Activated CD4-positive, alpha-beta T cell treated with anti-CD3 and anti-CD28 coated beads, Interleukin-2, Interleukin-6, amounts not matched to agents 100 ng/mL and 50 ng/mL, durations not matched to agents 16 hours and 8 hours (primary cell): ENCODE data around the gene PPIG.
"Not testable (repeated sequence)": the region's sequence is repeated elsewhere in the genome, so short reads cannot be mapped to it uniquely, and the experiment has no call there.

Experiments used
- DNase-seq: peaks from one replicate; pipeline ENCODE4 v3.0.0-alpha.2; 2020

Gene PPIG

DNA sequence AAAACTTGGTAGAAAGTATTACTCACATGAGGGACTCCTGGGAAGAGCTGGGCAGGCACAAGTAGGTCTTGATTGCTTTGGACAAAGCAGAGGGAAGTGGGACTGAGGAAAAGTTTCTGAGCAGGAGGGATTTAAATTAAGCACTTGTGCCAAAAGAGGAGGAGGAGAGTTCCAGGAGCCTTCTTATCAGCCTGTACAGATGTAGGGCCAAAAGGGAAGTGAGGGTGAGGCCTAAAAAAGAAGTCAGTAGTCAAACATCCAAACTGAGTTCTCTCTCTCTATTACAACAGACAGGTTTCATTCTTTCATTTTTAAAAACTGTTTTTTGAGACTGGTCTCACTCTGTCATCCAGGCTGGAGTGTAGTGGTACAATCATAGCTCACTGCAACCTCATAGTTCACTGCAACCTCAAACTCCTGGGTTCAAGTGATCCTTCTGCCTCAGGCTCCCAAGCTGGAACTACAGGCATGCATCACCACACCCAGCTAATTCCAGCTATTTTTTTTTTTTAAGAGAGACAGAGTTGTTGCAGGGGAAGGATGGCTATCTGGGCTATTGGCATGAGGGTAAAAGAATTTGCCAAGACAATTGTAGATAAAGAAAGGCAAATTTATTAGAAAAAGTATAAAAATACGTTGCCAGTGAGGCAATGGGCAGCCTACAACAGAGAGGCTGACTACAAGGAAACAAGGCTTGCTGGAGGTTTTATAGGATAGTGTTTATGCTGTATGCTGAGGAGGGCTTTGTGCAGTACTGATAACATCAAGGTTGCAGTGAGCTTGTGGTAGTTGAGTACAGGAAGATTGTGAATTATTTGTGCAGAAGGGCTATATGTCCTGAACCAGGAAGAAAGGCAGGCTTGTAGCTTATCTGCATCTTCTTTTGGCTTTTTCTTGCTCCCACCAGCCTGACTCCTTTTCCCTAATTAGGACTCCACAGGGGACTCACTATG, 81.1 kb downstream of the PPIG start:
- no peak for DNase-seq

DNA sequence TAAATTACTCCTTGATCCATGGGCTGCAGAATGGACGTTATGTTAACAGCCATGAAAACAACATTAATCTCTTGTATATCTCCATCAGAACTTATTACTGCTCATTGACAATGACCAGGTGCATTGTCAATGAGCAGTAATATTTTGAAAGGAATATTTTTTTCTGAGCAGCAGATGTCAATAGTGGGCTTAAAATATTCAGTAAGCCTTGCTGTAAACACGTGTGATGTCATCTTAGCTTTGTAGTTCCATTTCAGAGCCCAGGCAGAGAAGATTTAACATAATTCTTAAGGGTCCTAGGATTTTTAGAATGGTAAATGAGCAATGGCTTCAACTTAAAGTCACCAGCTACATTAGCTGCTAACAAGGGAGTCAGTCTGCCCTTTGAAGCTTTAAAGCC, 83.4 kb downstream of the PPIG start:
- no peak for DNase-seq

DNA sequence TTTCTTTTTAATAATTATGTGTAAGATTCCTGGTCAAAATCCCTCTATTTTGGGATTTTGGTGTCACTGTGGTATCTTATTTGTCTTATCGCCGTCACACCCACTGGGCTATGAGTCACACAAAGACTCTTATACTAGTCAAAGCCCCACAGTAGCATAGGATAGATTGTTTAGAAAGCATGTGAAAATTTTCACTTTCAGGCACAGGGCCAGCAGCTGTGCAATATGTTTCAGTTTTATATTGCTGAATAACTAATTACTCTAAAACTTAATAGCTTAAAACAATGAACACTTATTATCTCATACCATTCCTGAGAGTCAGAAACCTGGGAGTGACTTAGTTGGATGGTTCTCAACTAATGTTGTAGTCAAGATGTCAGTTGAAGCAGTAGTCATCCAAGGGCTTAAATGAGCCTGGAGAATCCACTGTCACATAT, 86.1 kb downstream of the PPIG start:
- DNase-seq, result peak; percentile 15

DNA sequence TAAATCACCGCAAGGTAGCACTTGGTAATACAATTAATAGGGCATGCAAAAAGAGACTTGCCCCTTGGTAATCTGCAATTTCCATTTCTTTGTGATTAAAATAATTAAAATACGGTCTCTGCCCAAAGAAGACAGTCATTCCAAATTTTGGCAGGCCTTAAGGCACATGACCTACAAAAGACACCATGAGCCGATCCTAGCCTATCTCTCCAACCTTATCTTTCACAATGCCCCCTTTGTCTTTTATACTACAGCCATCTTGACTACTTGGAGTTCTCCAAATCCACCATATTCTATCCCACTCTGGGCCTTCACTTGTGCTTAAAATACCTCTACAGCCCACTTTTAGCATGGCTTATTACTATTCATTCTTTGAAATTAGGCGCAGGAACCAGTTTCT, 86.8 kb downstream of the PPIG start:
- DNase-seq, result no peak

DNA sequence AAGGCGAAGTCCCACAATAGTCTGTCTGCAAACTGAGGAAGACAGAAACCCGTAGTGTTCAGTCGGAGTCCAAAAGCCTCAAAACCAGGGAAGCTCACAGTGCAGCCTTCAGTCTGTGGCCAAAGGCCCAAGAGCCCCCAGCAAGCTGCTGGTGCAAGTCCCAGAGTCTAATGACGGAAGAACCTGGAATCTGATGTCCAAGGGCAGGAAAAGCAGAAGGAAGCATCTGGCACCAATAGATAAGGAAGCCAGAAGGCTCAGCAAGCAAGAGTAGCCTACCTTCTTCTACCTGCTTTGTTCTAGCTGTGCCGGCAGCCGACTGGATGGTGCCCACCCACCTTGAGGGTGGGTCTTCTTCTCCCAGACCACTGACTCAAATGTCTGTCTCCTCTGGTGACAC, 88.3 kb downstream of the PPIG start:
- no peak for DNase-seq

DNA sequence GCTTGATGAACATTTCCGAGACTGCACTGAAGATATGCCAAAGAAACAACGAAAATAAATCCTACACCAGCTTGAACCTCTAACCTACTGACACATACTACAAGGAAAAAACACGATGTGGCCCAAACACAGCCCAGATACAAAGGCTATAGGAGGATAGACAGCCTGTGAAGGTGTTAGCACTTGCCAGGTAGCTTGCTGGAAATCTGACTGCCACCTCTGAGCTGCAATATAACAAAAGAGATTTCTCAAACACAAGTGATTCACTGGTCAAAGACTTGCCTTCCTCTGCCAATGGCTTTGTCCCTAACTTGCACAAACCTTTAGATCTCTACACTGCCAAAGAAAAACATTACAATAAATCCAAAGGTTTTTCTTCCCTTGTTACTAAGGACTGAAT, 89.0 kb downstream of the PPIG start:
- no peak for DNase-seq

DNA sequence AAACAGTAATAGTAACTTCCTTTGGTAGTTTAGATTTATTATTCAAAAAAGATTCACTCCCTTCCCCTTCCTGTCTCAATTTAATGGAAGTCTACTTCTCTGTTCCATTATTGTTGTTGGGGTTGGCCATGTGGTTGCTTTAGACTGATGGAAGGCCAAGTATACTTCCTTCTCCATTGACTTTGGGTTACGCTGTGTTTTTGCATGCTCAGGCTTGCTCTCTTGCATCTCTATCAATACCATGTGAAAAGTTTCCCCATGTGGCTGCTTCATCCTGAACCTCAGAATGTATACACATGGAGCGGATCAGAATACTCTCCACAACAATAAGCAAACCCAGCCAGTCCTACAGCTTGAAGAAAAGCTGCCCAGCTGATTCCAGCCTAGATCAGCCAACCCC, 89.8 kb downstream of the PPIG start:
- DNase-seq, result no peak

DNA sequence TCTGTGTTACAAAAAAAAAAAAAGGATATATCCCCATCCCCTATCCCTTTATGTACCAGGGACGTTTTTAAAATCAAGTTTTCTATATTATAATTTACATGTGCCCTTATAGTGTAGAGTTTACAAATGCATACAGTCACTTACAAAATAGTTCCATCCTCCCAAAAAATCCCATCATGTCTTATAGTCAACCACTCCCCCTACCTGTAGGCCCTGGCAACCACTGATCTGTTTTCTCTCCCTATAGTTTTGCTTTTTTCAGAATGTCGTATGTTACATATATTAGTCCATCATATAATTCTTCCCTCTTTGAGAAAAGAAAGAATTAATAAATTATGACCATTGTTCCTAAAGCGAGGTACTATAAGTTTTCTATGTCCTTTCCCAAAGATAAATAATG, 92.2 kb downstream of the PPIG start:
- no peak for DNase-seq

DNA sequence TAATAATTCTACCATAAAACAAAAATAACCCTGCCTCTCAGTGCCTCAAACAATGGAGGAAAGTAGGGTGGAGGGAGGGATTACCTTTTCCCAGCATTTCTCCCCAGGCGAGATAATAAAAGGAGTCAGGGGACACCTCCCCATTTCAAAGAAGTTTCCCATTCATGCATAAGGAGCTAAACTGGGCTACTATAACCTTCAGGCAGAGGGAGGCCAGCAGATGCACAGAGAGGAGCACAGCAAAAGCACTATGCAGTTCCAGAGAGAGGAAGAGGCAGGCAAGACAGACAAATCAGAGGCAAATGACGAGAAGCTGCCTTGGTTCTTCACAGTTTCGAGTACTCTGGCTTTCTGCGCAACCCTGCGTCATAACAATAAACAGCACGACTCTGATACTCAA, 92.7 kb downstream of the PPIG start:
- no peak for DNase-seq

DNA sequence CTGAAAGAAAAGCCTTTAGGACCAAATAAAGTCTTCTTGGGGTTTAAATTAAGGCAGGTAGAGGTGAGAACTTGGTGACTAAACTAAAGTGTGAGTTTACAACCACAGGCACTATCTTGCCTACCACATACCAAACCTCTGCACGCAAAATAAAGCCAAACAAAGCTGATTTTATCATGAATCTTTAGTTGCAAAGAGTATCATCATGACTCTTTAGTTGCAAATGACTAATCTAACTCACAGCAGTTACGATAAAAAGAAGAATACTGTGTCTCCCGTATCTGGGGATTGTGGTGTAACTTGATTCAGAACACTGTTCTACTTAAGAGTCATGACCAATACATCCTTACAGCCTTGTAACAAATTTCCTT, 98.9 kb downstream of the PPIG start:
- peak; percentile 90 for DNase-seq

DNA sequence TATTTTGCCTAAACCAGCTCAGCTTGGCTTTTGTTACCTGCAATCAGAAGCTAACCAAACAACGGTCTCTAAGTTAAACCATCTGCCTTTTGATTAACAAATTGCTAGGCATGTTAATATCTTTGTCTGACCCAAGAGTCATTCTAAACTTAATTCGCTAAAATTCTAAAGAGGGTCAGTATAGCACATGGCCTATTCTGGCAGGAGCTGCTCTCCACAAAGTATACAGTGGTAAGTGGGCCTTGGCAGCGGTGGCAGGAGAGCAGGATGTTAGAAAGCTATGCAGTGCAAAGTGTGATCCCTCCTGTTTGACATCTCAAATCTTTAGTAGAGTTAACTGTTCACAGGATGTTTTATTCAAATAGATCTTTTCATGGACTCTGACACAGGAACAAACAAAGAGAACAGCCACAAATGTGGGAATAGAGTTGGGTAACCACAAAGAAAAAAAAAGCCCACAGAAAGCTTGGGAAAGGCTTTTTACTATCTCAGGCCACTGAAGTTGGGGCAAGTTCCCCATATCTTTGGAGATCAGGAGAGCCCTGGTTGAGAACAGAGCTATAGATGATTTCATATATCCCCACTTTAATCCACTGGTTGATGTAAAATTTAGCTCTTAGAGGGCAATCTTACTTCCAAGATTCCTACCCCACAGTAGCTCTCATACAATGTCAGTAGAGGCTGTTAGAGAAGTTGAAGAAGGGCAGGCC, 99.4 kb downstream of the PPIG start:
- DNase-seq, result peak; percentile 75

DNA sequence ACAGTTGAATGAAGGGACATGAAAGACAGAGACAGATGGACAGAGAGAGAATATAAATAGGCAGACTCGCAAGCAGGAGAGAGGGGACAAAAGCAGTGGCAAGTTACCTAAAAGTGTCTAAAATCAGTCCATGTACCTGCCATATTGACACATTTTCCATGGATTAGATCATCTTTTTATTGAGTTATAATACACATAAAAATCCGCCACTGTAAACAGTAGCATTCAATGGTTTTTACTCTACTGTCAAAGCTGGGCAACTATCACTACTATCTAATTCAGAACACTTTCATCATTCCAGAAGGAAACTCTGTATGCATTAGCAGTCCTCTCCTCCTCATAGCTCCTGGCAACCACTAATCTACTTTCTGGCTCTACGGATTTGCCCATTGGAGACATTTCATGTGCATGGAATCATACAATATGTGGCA, 100.0 kb downstream of the PPIG start:
- DNase-seq, result no peak

DNA sequence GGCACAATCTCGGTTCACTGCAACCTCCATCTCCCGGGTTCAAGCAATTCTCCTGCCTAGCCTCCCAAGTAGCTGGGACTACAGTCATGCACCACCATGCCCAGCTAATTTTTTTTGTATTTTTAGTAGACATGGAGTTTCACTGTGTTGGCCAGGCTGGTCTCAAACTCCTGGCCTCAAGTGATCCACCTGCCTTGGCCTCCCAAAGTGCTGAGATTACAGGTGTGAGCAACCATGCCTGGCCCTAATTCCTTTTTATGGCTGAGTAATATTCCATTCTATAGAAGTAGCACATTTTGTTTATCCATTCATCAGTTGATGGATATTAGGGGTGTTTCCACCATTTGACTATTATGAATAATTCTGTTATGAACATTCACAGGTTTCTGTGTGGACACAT, 100.6 kb downstream of the PPIG start:
- not testable (repeated sequence) for DNase-seq

DNA sequence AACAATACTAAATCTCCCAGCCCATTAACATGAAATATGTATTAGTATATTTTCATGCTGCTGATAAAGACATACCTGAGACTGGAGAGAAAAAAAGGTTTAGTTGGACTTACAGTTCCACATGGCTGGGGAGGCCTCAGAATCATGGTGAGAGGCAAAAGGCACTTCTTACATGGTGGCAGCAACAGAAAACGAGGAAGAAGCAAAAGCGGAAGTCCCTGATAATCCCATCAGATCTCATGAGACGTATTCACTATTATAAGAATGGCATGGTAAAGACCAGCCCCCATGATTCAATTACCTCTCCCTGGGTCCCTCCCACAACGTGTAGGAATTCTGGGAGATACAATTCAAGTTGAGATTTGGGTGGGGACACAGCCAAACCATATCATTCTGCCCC, 102.7 kb downstream of the PPIG start:
- DNase-seq, result not testable (repeated sequence)

DNA sequence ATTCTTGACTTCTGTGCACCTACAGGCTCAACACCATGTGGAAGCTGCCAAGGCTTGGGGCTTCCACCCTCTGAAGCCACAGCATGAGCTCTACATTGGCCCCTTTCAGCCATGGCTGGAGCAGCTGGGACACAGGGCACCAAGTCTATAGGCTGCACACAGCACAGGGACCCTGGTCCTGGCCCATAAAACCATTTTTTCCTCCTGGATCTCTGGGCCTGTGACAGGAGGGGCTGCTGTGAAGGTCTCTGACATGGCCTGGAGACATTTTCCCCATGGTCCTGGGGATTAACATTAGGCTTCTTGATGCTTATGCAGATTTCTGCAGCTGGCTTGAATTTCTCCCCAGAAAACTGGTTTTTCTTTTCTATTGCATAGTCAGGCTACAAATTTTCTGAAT, 103.8 kb downstream of the PPIG start:
- not testable (repeated sequence) for DNase-seq

DNA sequence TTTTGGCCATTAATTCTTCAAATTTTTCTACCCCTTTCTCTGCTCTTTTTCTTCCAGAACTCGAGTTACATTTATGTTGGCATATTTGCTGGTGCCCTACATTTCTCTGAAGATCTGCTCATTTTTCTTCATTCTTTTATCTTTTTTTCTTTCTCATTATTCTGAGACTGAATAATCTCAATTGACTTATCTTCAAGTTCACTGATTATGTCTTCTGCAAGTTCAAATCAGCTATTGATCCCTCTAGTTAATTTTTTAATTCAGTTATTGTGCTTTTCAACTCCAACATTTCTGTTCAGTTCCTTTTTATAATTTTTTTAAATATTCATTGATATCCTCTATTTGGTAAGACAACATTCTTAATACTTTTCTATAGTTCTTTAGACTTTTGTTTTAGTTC, 106.8 kb downstream of the PPIG start:
- DNase-seq, result no peak
